Neural cell (in vitro differentiated cells): ENCODE data around the gene PTPRN2. TPM values are rescaled to one million over a fixed set of nuclear protein-coding genes. Genes with fewer than 3 reads are reported as not detected.

Experiments
- H2AFZ ChIP-seq: fragments of 200-600, 300-800 bp; sonication (generic), shearing (Covaris generic); 2 replicates; pipeline ENCODE4 v1.6.0; 2014; ENCODE audit warnings: low read depth, mild to moderate bottlenecking, antibody characterized with exemption, low read length, moderate library complexity
- H3F3A ChIP-seq: fragments of 200-600 bp; shearing (Covaris generic); 2 replicates; pipeline ENCODE4 v1.6.1; 2016; ENCODE audit warnings: mild to moderate bottlenecking, moderate library complexity, mixed read lengths, antibody characterized with exemption, low read length; ENCODE audit not compliant: insufficient read depth, poor library complexity, severe bottlenecking
- H3K27ac ChIP-seq: fragments of 200-600, 300-800 bp; sonication (generic), shearing (Covaris generic); 2 replicates; pipeline ENCODE4 v1.5.1; 2014; ENCODE audit warnings: mild to moderate bottlenecking, low read length, moderate library complexity
- H3K27me3 ChIP-seq: fragments of 300-800, 200-600 bp; sonication (generic), shearing (Covaris generic); 2 replicates; pipeline ENCODE4 v1.6.0; 2014; ENCODE audit warnings: mild to moderate bottlenecking, low read depth, low read length, moderate library complexity; ENCODE audit not compliant: insufficient read depth
- H3K36me3 ChIP-seq: fragments of 300-800, 200-600 bp; sonication (generic), shearing (Covaris generic); 2 replicates; pipeline ENCODE4 v1.5.1; 2014; ENCODE audit warnings: mild to moderate bottlenecking, antibody characterized with exemption, low read length, moderate library complexity; ENCODE audit not compliant: insufficient read depth
- H3K4me2 ChIP-seq: fragments of 300-800, 200-600 bp; sonication (generic), shearing (Covaris generic); 2 replicates; pipeline ENCODE4 v1.6.0; 2014; ENCODE audit warnings: mild to moderate bottlenecking, low read length
- H3K4me3 ChIP-seq: fragments of 300-800, 200-600 bp; sonication (generic), shearing (Covaris generic); 2 replicates; pipeline ENCODE4 v1.5.1; 2014; ENCODE audit warnings: mild to moderate bottlenecking, low read length, moderate library complexity
- H3K79me2 ChIP-seq: fragments of 200-600 bp; shearing (Covaris generic); replicated peaks from 2 replicates; pipeline ENCODE4 v1.6.0; 2014; ENCODE audit warnings: mild to moderate bottlenecking, low read length, moderate library complexity; ENCODE audit not compliant: insufficient read depth
- H3K9ac ChIP-seq: fragments of 300-800, 200-600 bp; sonication (generic), shearing (Covaris generic); 2 replicates; pipeline ENCODE4 v1.6.1; 2016; ENCODE audit warnings: mild to moderate bottlenecking, low read length, mixed read lengths
- H3K9me2 ChIP-seq: fragments of 200-600 bp; shearing (Covaris generic); 2 replicates; pipeline ENCODE4 v1.6.1; 2016; ENCODE audit warnings: mild to moderate bottlenecking, low read length, mixed read lengths; ENCODE audit not compliant: insufficient read depth
- H3K9me3 ChIP-seq: fragments of 200-600, 300-800 bp; sonication (generic), shearing (Covaris generic); 2 replicates; pipeline ENCODE4 v1.6.1; 2016; ENCODE audit warnings: mild to moderate bottlenecking, mixed run types, low read length, moderate library complexity, mixed read lengths
- H4K20me1 ChIP-seq: fragments of 200-600 bp; shearing (Covaris generic); 2 replicates; pipeline ENCODE4 v1.6.1; 2016; ENCODE audit warnings: mild to moderate bottlenecking, mixed run types; ENCODE audit not compliant: insufficient read depth
- CTCF ChIP-seq: fragments of 450-650 bp; IDR thresholded peaks from 2 replicates; pipeline ENCODE4 v1.5.1; 2014; ENCODE audit warnings: antibody characterized with exemption, mild to moderate bottlenecking, moderate library complexity; ENCODE audit not compliant: poor library complexity, severe bottlenecking
- EP300 ChIP-seq: fragments of 450-650 bp; conservative IDR thresholded peaks from 2 replicates; pipeline ENCODE4 v1.6.1; 2014; ENCODE audit warnings: antibody characterized with exemption, mild to moderate bottlenecking, moderate library complexity; ENCODE audit not compliant: poor library complexity, severe bottlenecking
- EZH2 ChIP-seq: fragments of 200-600, 300-800 bp; shearing (Covaris generic), sonication (generic); IDR thresholded peaks from 2 replicates; pipeline ENCODE4 v1.6.1; 2014; ENCODE audit warnings: antibody characterized with exemption, low read length, borderline replicate concordance, mild to moderate bottlenecking; ENCODE audit not compliant: insufficient read depth, poor library complexity, severe bottlenecking
- MXI1 ChIP-seq: fragments of 450-650 bp; conservative IDR thresholded peaks from 2 replicates; pipeline ENCODE4 v1.6.1; 2014; ENCODE audit warnings: antibody characterized with exemption, mild to moderate bottlenecking; ENCODE audit not compliant: poor library complexity, severe bottlenecking
- POLR2AphosphoS5 ChIP-seq: IDR thresholded peaks from 2 replicates; pipeline ENCODE4 v1.6.1; 2012
- RAD21 ChIP-seq: fragments of 450-650 bp; conservative IDR thresholded peaks from 2 replicates; pipeline ENCODE4 v1.6.1; 2014; ENCODE audit warnings: antibody characterized with exemption, mild to moderate bottlenecking, moderate library complexity
- REST ChIP-seq: IDR thresholded peaks from 2 replicates; pipeline ENCODE4 v1.6.1; 2012; ENCODE audit warnings: borderline replicate concordance
- SMC3 ChIP-seq: fragments of 450-650 bp; conservative IDR thresholded peaks from 2 replicates; pipeline ENCODE4 v1.6.1; 2014; ENCODE audit warnings: antibody characterized with exemption, mild to moderate bottlenecking, moderate library complexity; ENCODE audit not compliant: poor library complexity
- TAF1 ChIP-seq: IDR thresholded peaks from 2 replicates; pipeline ENCODE4 v1.6.1; 2012; ENCODE audit warnings: low read depth
- polyA plus RNA-seq: library from polyadenylated mRNA; depleted of rRNA; stranded (reverse); fragments of >200 nt; gene quantifications from 2 replicates; pipeline ENCODE4 v1.2.3, GENCODE V29; 2014

Gene PTPRN2
- polyA plus RNA-seq, 1 donor from 2014 or later = 31.0 TPM

- no peak overlapping the region for H3K4me3 ChIP-seq
- H3K9ac ChIP-seq = no peak overlapping the region
- no peaks in the 10 kb centered on the region for H3K27me3 ChIP-seq
- H3K9me2 ChIP-seq = no peaks in the 10 kb centered on the region
- H4K20me1 ChIP-seq = no peaks in the 10 kb centered on the region
- H3K36me3 ChIP-seq = no peaks in the 10 kb centered on the region
- H3K9me3 ChIP-seq = no peaks in the 10 kb centered on the region
- H3K4me2 ChIP-seq = no peak overlapping the region
- no peak overlapping the region for H2AFZ ChIP-seq
- H3F3A ChIP-seq = no peaks in the 10 kb centered on the region
- TF ChIP-seq EP300 = no peak
- no peak overlapping the region for H3K27ac ChIP-seq
- H3K79me2 ChIP-seq = no peaks in the 10 kb centered on the region
These were observed 307.8 kb downstream of the PTPRN2 start for GRCh38 chr7:158279539-158280447.

- TF ChIP-seq SMC3 (no peak), EP300 (no peak), POLR2AphosphoS5 (no peak), TAF1 (no peak), MXI1 (no peak), RAD21 (no peak)
- no peaks in the 10 kb centered on the region for H3K79me2 ChIP-seq
- H4K20me1 ChIP-seq = no peaks in the 10 kb centered on the region
- no peaks in the 10 kb centered on the region for H3F3A ChIP-seq
- H3K4me3 ChIP-seq = no peak overlapping the region
- H3K9ac ChIP-seq = no peak overlapping the region
- H2AFZ ChIP-seq = no peak overlapping the region
- no peaks in the 10 kb centered on the region for H3K9me3 ChIP-seq
- H3K27ac ChIP-seq = no peak overlapping the region
- H3K9me2 ChIP-seq = no peaks in the 10 kb centered on the region
- H3K4me2 ChIP-seq = no peak overlapping the region
- no peaks in the 10 kb centered on the region for H3K36me3 ChIP-seq
- H3K27me3 ChIP-seq = no peaks in the 10 kb centered on the region
These were observed 308.8 kb downstream of the PTPRN2 start for GRCh38 chr7:158278745-158279320.

- no peak for TF ChIP-seq MXI1
- no peak for TF ChIP-seq POLR2AphosphoS5
- TF ChIP-seq SMC3 = no peak
- TF ChIP-seq EP300 = no peak
- TF ChIP-seq EZH2 = no peak
- TF ChIP-seq RAD21 = no peak
- TF ChIP-seq TAF1 = no peak
- no peak for TF ChIP-seq REST
- TF ChIP-seq CTCF = no peak
- Histone ChIP-seq H2AFZ (no peak overlapping the region), H3F3A (no peaks in the 10 kb centered on the region), H3K27me3 (no peaks in the 10 kb centered on the region), H4K20me1 (no peaks in the 10 kb centered on the region), H3K27ac (no peak overlapping the region), H3K9me2 (no peaks in the 10 kb centered on the region), H3K9me3 (no peaks in the 10 kb centered on the region), H3K79me2 (no peaks in the 10 kb centered on the region), H3K4me2 (no peak overlapping the region), H3K9ac (no peak overlapping the region), H3K36me3 (no peaks in the 10 kb centered on the region), H3K4me3 (no peak overlapping the region)
These were observed 310.1 kb downstream of the PTPRN2 start for GRCh38 chr7:158277219-158278141.
